ENCODE results near the gene PARP3. TPM values are rescaled to one million over a fixed set of nuclear protein-coding genes. Genes with fewer than 3 reads are reported as not detected.

PARP3 gene
- total and polyA plus RNA-seq, 2 of the 8 experiments (the other 6 are each of a cell fraction or from before 2014, with no cell fraction given) = 1.3 to 1.6 TPM

GRCh38 chr3:51980253-51980652 lies 38.1 kb downstream of the PARP3 start (continued):
- TF ChIP-seq CTBP2 (IDR thresholded peaks at IDR 0.05; ENCODE audit: borderline replicate concordance, insufficient read depth, insufficient read length, low read length) (no peak), HDAC6 (IDR thresholded peaks at IDR 0.05; ENCODE audit: low read depth, low read length) (no peak), RXRA (IDR thresholded peaks at IDR 0.05; ENCODE audit: insufficient read depth, low read depth, low read length) (no peak), POLR2A (IDR thresholded peaks at IDR 0.05; ENCODE audit: control extremely low read depth in 1 of 2, low read depth in 2 of 2, low read length in 2 of 2) (no peak), RFX5 (IDR thresholded peaks at IDR 0.05; ENCODE audit: borderline replicate concordance, low read depth, low read length) (no peak)
